ENCODE data around the gene CDH15.
"Not testable (repeated sequence)": the region's sequence is repeated elsewhere in the genome, so short reads cannot be mapped to it uniquely, and the experiment has no call there.

The CDH15 gene

DNA sequence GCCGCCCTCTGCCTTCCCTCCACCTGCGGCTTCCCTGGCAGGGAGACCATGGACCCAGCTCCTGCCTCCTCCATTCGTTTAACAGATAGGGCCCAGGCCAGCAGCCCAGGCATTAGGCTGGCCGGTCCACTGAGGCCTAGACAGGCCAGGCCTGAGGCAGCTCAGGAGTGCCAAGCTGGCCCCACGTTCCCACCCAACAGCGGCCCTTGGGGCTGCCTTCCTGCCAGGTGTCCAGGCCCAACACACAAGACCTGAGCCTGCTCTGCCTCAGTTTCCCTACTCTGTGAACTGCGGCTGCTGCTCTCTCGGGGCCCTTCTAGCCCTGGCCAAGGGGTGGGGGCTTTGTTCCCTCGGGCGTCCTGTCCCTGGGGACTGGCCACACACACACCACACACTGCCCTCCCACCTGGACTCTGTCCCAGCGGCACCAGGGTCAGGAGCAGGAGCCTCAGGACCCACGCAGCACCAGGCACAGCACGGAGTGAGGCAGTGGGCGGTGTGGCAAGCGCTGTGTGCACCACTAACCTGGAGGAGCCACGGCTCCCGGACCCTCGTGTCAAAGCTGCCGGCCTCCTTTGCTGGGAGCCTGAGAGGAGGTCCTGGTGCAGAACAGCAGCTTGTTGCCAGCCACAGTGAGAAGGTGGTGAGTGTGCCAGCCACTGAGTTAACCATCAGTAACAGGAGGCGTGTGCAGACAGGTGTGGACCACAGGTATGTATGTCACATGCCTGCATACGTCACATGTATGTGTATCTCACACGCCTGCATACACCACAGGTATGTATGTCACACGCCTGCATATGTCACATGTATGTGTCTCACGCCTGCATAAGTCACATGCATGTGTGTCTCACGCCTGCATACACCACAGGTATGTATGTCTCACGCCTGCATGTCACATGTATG lies 14.6 kb upstream of the CDH15 start:
- DNase-seq: no peak

DNA sequence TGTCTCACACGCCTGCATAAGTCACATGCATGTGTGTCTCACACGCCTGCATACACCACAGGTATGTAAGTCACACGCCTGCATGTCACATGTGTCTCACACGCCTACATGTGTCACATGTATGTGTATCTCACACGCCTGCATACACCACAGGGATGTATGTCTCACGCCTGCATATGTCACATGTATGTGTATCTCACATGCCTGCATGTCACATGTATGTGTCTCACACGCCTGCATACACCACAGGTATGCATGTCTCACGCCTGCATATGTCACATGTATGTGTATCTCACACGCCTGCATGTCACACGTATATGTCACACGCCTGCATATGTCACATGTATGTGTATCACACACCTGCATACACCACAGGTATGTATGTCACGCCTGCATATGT lies 13.8 kb upstream of the CDH15 start:
- DNase-seq: no peak

- DNase-seq: no peak
Observed at GRCh38 chr16:89159066-89159849, 12.3 kb upstream of the CDH15 start.

GRCh38 chr16:89159850-89160354 lies 11.6 kb upstream of the CDH15 start:
- no peak for DNase-seq

DNA sequence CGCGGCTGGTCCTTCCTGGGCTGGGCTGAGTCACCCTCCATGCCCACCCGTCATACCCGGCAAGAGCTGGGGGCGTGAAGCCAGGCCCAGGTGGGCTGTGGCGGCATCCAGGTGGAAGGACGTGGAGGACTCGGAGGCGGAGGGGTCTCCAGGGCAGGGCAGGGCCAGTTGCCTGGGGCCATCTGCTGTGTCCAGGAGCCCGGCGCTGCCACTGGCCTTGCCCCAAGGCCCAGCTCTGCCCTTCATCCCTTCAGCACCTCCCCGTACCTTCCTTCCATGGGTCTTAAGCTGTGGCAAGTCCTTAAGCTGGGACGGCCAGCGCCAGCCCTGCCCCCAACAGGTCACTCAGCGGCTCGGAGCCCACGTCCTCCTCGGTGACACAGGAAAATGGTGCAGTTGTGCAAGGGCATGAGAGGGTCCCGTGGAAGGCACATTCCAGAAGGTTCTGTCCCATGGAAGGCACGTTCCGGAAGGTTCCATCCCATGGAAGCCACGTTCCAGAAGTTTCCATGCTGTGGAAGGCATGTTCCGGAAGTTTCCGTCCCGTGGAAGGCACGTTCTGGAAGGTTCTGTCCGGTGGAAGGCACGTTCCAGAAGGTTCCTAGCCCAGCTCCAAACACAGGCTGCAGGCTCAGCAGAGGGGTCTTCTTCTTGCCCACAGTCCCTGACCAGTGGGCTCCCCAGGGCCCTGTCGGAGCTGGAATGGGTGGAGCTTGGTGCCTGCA lies 10.4 kb upstream of the CDH15 start:
- DNase-seq: no peak

GRCh38 chr16:89161763-89162713 lies 9.5 kb upstream of the CDH15 start:
- DNase-seq: no peak

DNA sequence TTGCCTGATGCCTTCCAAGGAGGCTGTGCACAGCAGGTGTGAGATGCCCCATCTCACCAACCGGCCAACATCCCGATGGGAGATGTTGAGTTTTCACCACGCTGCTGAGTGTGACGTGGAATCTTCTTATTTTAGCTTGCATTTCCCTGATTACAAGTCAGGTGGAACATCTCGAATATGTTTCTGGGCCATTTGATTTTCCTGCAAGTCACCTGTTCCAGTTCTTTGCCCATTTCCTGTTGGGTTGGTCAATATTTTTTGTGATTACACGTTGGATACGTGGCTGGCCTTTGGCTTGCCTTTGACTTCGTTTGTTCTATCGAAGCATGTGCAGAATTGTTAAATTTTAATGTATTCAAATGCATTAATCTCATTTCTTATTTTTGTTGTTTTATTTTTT lies 8.3 kb upstream of the CDH15 start:
- DNase-seq: no peak

DNA sequence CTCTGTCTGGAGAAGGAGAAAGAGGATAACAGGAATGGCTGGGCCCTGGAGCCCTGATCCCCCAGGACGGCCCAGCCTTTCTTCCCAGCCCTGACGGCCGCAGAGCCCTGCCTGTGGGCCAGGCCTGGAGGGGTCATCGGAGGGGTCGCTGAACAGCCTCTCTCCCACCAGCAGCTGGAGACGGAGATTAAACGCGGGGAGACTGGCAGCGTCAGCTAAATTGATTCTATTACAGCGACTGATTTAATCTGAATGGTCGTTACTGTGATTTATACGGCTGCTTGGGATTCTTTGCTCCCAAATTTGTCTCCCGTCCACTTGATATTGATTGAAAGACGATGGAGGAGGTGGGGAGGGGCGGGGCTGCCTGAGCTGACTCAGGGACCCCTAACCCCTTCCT lies 7.1 kb upstream of the CDH15 start:
- no peak for DNase-seq

DNA sequence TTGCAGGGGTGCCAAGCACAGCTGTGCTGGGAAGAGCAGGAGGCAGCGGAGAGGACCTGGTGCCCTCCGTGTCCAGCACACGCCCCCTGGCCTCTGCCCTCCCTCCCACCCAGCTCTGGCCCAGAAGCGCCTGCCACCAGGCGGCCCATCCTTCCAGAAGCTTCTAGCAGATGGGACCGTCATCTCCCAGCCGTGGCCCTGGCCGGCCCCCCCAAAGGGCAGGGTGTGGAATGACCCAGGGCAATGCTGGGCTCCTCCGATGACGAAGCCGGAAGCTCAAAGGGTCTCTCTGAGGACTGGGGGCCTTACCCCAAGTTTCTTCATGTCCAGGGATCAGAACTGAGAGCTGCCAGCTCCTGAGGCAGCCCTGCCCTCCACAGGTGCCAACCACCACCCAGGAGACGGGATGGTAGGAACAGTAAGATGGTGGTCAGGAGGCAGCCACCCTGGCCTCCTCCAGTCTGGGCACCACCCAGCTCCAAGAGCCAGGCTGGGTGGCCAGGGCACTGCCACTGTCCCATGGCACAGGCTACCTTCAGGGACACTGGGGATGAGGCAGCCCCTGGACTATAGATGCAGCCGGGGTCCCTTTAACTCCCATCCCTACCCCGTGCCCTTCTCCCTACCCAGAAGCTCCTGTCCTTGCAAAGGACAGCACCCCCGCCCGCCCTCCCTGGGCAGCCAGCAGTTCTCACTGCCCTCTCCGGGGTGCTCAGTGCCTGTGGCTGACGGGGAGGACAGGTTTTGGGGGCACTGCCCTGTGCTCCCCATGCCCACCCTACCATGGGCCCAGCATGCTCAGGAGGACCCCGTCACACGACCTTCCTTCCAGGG lies 6.5 kb upstream of the CDH15 start:
- DNase-seq: no peak

- not testable (repeated sequence) for DNase-seq
Observed at GRCh38 chr16:89165681-89165979, 5.9 kb upstream of the CDH15 start.

DNA sequence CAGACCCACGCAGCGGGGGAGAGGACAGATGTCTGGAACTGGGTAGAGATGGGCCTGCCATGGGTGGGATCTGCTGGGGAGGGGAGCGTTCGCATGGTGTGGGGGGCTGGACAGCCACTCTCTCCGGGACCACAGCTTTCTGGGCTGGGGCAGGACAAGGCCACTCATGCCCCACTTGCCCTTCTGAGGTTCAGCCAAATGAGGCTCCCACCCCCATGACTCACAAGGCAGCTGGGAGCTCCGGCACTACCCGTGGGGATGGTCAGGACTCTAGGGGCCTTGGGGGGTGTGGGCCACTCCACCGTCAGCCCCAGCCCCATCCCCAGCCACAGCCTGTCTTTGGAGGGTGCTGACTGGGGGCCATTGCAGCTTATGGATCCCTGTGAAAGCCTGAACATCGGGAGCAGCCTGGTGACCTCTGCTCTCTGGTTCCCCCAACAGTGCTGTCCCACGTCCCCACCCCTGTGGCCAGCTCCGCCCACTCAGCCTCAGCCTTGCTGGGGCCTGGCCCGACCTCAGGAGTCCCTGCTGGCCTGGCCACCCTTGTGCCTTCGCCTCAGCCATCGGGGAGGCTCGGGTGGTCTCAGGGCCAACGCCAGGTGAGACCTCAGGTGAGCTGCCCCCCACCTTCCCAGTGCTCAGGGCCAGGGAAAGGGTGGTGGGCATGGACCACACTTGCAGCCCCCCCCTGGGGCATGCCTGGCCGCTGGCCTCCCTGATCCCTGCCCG lies 4.7 kb upstream of the CDH15 start:
- no peak for DNase-seq

- DNase-seq: peak; percentile 84
Observed at GRCh38 chr16:89167425-89167941, 4.1 kb upstream of the CDH15 start.

DNA sequence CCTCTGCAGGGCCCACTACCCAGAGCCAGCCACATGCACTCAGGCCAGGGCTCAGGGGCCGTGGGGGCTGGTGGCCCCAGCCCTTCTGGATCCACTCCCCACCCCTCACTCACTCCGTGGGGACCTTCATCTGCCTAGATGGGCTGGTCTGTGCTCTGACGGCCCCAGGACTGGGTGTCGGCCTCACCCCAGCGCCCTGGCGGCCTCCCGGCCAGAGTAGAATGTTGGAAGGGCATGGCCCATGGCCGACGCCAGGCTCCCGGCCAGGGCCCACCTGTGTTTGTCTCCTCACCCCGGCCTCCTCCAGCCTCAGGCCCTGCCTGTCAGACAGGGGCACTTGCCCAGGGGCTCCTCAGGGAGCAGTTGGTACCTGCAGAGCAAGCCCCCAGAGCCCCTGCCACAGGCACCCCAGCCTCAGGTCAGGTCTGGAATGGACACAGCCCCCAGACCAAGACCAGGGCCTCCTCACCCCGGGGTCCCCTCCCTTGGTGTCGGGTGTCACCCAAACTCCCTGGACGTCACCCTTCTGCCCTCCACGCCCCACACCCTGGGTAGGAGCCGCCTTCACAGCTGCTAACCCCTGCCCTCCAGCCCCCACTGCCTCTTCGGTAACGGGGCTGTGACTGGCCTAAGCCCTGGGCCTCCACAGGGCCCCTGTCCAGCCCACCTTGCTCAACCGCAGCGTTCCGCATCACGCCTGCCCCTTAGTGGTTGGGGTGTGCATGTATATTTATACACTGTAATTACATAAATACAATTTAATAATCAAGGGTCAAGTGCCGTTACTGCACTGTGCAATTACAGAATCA lies 3.0 kb upstream of the CDH15 start:
- no peak for DNase-seq

- no peak for DNase-seq
Observed at GRCh38 chr16:89169778-89170177, 1.8 kb upstream of the CDH15 start.

DNA sequence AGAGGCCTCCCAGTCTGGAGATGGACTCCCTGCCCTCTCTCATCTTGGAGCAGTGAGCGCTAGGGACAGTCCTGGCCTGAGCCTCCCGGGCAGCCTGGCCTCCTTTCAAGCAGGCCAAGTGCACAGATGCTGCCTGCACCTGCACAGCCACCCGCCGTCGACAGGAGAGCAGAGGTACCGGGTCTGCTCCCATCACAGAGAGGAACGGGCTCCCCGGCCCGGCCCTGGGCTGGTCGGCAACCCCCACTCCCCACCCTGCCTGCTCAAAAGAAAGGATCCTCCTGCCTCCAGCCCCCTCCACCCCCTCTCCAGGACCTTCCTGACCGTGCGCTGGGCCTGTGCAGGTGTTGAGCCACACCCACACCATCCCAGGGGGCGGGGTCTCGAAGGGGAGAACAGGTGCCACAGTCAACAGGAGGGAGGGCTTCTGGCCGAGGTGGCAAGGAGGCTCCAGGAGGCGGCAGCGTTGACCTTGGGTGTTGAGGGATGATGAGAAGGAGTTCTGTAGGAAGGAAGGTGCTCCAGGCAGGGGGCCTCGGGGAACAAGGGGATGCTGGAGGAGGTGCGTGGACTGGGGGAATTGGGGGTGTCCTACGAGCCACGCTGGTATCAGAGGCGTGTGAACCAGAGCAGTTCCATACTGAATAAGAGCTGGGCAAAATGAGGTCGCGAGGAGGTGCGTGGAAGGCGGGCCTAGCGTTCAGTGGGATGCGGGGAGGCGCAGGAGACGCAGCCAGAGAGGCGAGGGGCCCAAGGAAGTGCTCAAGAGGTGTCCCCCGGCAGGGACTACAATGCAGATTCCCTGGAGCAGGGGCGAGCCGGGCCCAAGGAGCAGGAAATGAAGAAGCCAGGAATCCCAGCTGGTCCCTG lies 967 bp upstream of the CDH15 start:
- no peak for DNase-seq

DNA sequence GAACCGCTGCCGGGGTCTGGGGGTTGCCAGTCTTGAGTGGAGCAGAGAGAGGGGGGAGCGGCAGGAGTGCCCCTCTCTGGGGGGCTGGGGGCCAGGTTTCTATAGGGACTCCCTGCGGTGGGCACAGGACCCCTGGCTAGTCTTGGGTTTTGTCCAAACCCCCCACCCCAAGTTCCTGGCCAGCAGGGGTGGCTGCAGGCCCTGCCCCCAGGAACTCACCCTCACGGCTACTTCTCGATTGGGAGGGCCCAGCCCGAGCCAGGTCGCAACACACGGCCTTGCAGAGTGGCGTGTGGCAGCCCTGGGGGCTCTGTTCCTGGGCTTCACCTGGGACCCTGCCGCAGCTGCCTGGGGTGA lies 601 bp downstream of the CDH15 start:
- DNase-seq: no peak

DNA sequence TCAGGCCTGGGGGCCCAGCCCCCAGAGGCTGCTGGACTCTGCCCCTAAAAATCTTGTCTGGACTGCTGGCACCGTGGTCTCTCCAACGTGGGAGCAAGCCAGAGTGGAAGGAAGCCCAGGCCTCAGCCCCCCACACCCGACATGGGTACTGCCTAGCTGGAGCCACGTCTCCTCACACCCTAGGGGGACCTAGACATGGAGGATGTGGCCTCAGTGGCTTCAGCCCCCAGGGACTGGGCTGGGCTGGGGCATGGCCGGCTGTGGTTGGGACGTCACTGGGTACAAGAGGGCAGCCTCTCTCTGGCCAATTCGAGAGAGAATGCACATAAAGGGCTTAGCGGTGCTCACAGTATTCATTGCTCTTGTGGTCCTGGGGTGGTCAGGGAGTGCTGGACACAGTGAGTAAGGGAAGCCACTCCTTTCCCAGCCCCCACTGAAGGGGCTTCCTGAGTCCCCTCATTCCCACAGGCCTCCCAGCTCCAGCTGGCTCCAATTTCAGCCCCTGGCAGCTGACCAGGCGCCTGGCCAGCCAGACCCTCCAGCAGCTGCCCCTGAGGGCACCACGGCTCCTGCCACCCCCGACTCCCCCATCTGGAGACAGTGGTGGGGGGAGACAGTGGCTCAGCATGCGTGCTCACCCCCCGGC lies 1.1 kb downstream of the CDH15 start:
- no peak for DNase-seq
